GM12875 (cell line): Measurements from ENCODE around the gene FRY.

Experiments
- H3K4me3 ChIP-seq: one replicate; pipeline ENCODE4 v1.5.1; 2011; ENCODE audit warnings: low read depth, low read length, control low read depth
- CTCF ChIP-seq: IDR thresholded peaks from 2 replicates; pipeline ENCODE4 v1.5.1; 2011; ENCODE audit warnings: low read depth, mild to moderate bottlenecking, control low read depth, inconsistent platforms, low read length, moderate library complexity, borderline replicate concordance; ENCODE audit not compliant: insufficient read depth

The FRY gene

GRCh38 chr13:32206097-32206740 lies 174.6 kb downstream of the FRY start:
- no peak for TF ChIP-seq CTCF
- no peak overlapping the region for H3K4me3 ChIP-seq

GRCh38 chr13:32208860-32209259 lies 177.3 kb downstream of the FRY start:
- no peak for TF ChIP-seq CTCF
- no peak overlapping the region for H3K4me3 ChIP-seq

- TF ChIP-seq CTCF: no peak
- no peak overlapping the region for H3K4me3 ChIP-seq
These were observed 178.1 kb downstream of the FRY start for GRCh38 chr13:32209652-32210051.

- TF ChIP-seq CTCF: no peak
- no peak overlapping the region for H3K4me3 ChIP-seq
These were observed 178.5 kb downstream of the FRY start for GRCh38 chr13:32210101-32210500.

GRCh38 chr13:32211813-32212212 lies 180.2 kb downstream of the FRY start:
- H3K4me3 ChIP-seq: no peak overlapping the region
- no peak for TF ChIP-seq CTCF

GRCh38 chr13:32212421-32212820 lies 180.8 kb downstream of the FRY start:
- no peak overlapping the region for H3K4me3 ChIP-seq
- no peak for TF ChIP-seq CTCF

- no peak overlapping the region for H3K4me3 ChIP-seq
- no peak for TF ChIP-seq CTCF
These were observed 182.1 kb downstream of the FRY start for GRCh38 chr13:32213626-32214025.
